Spinal cord (tissue), 10 donors: Measurements from ENCODE around the gene STX8. TPM values are rescaled to one million over a fixed set of nuclear protein-coding genes. Genes with fewer than 3 reads are reported as not detected.

Experiments used
- DNase-seq, 6 donors: peaks; one replicate each; pipeline versions ENCODE4 v3.0.0 to v3.0.0-alpha.2; 2013 to 2015; ENCODE audit warnings: low spot score in 6 of 6, low read depth in 4 of 6
- H3K27ac ChIP-seq: one replicate; pipeline ENCODE4 v1.5.1; 2013; ENCODE audit warnings: low read depth, low read length, control low read depth
- H3K27me3 ChIP-seq: one replicate; pipeline ENCODE4 v1.6.1; 2013; ENCODE audit warnings: low read length; ENCODE audit not compliant: control insufficient read depth, insufficient read depth
- H3K36me3 ChIP-seq: one replicate; pipeline ENCODE4 v1.6.1; 2013; ENCODE audit warnings: low read length; ENCODE audit not compliant: control insufficient read depth, insufficient read depth
- H3K4me1 ChIP-seq: one replicate; pipeline ENCODE4 v1.6.1; 2013; ENCODE audit warnings: low read length; ENCODE audit not compliant: control insufficient read depth, insufficient read depth
- H3K4me3 ChIP-seq: one replicate; pipeline ENCODE4 v1.5.1; 2013; ENCODE audit warnings: low read depth, low read length, control low read depth
- H3K9me3 ChIP-seq: one replicate; pipeline ENCODE4 v1.6.1; 2013; ENCODE audit warnings: low read length; ENCODE audit not compliant: control insufficient read depth, insufficient read depth
- WGBS: methylation state at CpG from one replicate; pipeline ENCODE4 v1.1.5; 2013; ENCODE audit warnings: missing lambda C conversion rate; ENCODE audit not compliant: insufficient coverage; 5-methylcytosine and 5-hydroxymethylcytosine counted together
- polyA plus RNA-seq, 2 donors: library from polyadenylated mRNA; unstranded; fragments of 120-200 nt; gene quantifications; one replicate each; pipeline ENCODE4 v1.2.1, GENCODE V29; 2013; ENCODE audit not compliant: insufficient read length in 2 of 2
- total RNA-seq, 2 donors: library from RNA; depleted of rRNA in 1 of 2; stranded (reverse); fragments of 120-200 nt in 1 of 2; fragments of >200 nt in 1 of 2; gene quantifications; one replicate each; pipeline versions ENCODE4 v1.2.3 to v1.2.4, GENCODE V29; 2013 to 2014
- donor health status: healthy.

The STX8 gene
- total and polyA plus RNA-seq, 4 donors: 55.5 to 89.2 (median 63.2) TPM

DNA sequence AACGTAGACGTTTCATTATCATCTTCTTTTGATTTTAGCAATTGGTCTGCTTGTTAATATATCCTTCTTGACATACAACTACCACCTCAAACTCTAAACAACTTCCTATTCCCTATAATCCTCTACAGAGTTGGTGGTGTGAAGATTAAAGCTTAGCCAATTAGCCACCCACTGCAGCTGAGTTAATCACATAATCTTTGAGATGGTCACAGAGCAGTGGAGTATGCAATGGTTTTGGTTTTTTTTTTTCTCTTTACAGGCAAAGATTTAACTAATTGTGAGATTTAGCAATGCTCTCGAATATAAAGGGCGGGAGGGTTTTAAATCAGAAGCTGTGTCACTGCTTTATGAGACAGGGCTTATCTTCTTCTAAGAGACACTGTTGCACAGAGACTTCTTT is 37.0 kb downstream of the STX8 start:
- Histone ChIP-seq H3K4me1 (no peaks in the 10 kb centered on the region), H3K9me3 (no peaks in the 10 kb centered on the region), H3K27me3 (no peaks in the 10 kb centered on the region), H3K4me3 (no peak overlapping the region), H3K36me3 (no peaks in the 10 kb centered on the region), H3K27ac (no peak overlapping the region)
- no CpG with 5 or more reads among the region's 4 CpGs for WGBS
- no peak for DNase-seq

DNA sequence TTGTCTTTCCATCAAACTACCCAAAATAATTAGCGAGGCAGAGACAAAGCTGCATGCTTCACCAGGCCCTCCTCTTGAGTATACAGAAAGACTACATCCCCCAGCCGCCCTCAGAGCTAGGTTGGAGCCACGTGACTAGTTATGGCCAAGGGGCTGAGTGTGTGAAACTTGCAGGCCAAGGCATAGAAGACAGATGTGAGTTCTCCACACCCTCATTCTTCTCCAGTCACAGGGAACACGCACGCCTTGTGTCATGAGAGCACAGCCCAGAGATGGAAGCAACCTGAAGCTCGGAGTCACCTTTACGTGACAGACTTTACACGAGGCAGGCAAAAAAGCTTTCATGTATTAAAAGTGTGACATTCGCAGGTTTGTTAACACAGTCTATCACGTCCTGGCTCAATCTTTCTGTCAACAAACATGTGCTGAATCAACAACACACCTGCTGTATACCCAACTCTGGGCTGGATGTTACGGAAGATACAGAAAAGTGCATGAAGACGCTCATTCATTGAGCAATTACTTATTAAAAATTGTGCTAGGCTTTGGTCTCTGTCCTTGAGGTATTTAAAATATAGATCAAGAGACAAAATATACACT is 38.3 kb downstream of the STX8 start:
- H3K36me3 ChIP-seq: no peaks in the 10 kb centered on the region
- DNase-seq: no peak
- no peak overlapping the region for H3K27ac ChIP-seq
- H3K4me3 ChIP-seq: no peak overlapping the region
- H3K4me1 ChIP-seq: no peaks in the 10 kb centered on the region
- H3K27me3 ChIP-seq: no peaks in the 10 kb centered on the region
- WGBS: 99% methylated on average over 10 of the region's 12 CpGs
- H3K9me3 ChIP-seq: no peaks in the 10 kb centered on the region

DNA sequence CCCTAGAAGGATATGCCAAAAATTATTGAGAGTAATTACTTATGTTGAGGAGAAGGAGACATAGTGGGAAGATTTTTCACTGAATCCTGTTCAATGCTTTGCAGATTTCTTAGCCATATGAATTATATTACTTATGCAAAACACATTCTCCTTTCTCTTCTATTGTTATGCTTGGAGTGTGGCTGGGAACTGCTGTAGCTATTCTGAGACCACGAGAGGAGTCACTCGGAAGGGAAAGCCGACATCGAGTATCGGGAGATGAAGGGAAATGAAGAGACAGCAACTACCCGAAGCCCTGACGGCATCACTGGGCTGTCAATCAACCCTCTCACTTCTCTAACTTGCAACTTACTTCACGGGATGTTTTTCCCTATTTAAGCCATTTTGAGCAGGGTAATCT is 39.6 kb downstream of the STX8 start:
- peak in 2 of 6 donors; percentile 19 to 58 for DNase-seq
- WGBS: 80% methylated on average over 1 of the region's 8 CpGs

DNA sequence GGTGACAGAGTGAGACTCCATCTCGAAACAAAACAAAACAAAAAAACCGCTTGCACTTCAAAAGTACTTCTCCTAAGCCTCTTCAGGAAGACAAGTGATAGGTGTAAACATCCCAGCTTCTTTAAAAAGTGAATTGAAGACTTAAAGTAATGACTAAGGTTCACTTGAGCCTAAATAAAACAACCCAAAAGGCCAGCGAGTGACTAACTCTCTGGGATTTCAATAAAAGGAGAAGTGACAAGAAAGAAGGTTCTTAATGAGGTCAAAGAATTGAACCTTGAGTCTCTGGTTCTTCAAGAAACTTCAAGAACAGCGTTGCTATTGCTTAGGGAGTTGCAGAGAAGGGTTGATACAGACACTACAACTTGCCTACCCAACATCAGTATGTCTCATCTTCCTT is 42.2 kb downstream of the STX8 start:
- DNase-seq: no peak
- Histone ChIP-seq H3K4me1 (no peaks in the 10 kb centered on the region), H3K9me3 (no peaks in the 10 kb centered on the region), H3K27me3 (no peaks in the 10 kb centered on the region), H3K27ac (no peak overlapping the region), H3K4me3 (no peak overlapping the region), H3K36me3 (no peaks in the 10 kb centered on the region)
- no CpG with 5 or more reads among the region's 4 CpGs for WGBS

More for the DNA sequence above, 39.6 kb downstream of the STX8 start:
- H3K36me3 ChIP-seq: no peaks in the 10 kb centered on the region
- H3K4me3 ChIP-seq: no peak overlapping the region
- H3K27ac ChIP-seq: no peak overlapping the region
- no peaks in the 10 kb centered on the region for H3K4me1 ChIP-seq
- no peaks in the 10 kb centered on the region for H3K27me3 ChIP-seq
- H3K9me3 ChIP-seq: no peaks in the 10 kb centered on the region

DNA sequence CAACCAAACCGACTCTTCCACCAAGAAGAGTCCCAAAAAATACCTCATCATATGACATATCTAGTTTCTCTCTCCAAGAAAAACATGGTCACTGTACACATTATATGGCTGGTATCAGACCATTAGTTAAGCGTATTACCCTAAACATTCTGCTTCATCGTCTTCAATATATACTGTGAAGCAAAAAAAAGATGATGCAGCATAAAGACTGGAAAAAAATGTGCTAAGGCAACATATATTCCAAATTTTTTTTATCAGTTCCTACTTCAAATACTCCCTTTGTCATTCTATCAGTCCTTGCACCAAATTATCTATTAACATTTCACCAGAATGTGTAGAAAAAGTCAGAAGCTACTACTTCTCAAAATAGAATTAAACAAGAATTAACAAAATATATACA is 42.9 kb downstream of the STX8 start:
- DNase-seq: no peak
- H3K36me3 ChIP-seq: no peaks in the 10 kb centered on the region
- 100% methylated on average over 1 of the region's 3 CpGs for WGBS
- no peaks in the 10 kb centered on the region for H3K27me3 ChIP-seq
- no peak overlapping the region for H3K27ac ChIP-seq
- H3K4me1 ChIP-seq: no peaks in the 10 kb centered on the region
- H3K4me3 ChIP-seq: no peak overlapping the region
- no peaks in the 10 kb centered on the region for H3K9me3 ChIP-seq

DNA sequence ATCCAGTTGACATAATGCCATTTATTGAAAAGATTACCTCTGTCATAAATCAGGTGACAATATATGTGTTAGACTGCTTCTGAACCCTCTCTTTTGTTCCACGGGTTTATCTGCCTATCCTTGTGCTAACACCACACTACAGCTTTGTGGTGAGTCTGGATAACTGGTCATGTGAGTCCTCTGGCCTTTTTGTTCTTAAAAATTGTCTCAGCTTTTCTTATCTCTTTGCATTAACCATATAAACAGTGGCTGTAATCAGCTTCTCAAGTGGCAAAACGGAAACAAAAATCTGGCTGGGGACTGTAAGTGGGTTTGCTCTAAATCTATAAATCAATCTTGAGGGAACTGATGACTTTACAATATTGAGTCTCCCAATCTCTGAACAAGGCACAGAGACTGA is 44.6 kb downstream of the STX8 start:
- WGBS: no CpG with 5 or more reads among the region's 2 CpGs
- Histone ChIP-seq H3K27ac (no peak overlapping the region), H3K4me3 (no peak overlapping the region)

DNA sequence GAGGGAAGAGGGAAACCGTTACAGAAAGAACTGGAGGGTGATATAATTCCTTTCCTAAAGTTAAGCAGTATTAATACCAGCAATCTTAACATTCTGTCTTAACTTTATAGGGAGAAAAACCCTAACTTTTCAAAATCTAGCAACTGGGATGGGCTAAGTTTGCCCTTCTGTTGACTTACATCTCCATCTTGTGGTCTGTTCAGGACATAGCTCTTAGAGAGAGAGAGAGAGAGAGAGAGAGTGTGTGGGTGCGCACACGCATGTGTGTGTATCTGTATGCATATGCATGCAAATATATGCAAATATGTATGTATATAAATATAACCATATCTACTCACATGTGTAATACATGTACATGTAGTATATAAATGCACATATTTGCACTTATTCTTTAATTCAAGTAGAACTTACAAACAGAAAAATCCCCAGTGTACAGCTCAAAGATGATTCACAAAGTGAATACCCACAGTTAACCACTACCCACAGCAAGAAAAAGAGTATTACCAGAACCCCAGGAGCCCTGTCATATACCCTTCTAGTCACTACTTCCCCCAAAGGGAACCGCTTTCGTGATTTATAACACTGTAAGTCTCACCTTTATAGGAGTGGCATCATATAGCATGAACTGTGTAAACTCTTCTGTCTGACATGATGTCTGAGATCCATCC is 46.5 kb downstream of the STX8 start:
- WGBS: no CpG with 5 or more reads among the region's 5 CpGs
- no peak overlapping the region for H3K27ac ChIP-seq
- peak in 4 of 6 donors; percentile 26 to 84 (median 46) for DNase-seq
- H3K4me3 ChIP-seq: no peak overlapping the region
- no peaks in the 10 kb centered on the region for H3K36me3 ChIP-seq
- no peaks in the 10 kb centered on the region for H3K9me3 ChIP-seq
- no peaks in the 10 kb centered on the region for H3K4me1 ChIP-seq
- no peaks in the 10 kb centered on the region for H3K27me3 ChIP-seq

More for the DNA sequence above, 44.6 kb downstream of the STX8 start:
- H3K4me1 ChIP-seq: no peaks in the 10 kb centered on the region
- H3K9me3 ChIP-seq: no peaks in the 10 kb centered on the region
- no peaks in the 10 kb centered on the region for H3K27me3 ChIP-seq
- no peaks in the 10 kb centered on the region for H3K36me3 ChIP-seq
- DNase-seq: no peak

DNA sequence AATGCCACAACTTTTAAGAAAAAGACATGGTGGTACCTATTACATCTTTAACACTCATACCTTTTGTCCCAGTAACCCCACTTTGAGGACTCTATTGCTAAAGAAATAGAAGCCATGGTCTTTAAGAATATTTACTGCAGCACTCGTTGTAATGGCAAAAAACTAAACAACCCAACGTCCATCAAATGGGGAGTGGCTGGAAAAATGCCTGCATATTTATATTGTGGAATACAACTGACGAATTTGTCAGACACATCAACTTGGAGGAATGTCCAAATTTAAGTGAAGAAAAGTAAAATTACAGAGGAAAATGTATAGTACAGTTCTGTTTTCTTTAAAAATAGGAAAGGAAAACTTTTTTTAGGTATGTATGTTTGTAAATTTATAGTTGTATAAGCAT is 47.8 kb downstream of the STX8 start:
- Histone ChIP-seq H3K9me3 (no peaks in the 10 kb centered on the region), H3K4me3 (no peak overlapping the region), H3K4me1 (no peaks in the 10 kb centered on the region), H3K36me3 (no peaks in the 10 kb centered on the region), H3K27me3 (no peaks in the 10 kb centered on the region), H3K27ac (no peak overlapping the region)
- no peak for DNase-seq
- 100% methylated on average over 1 of the region's 3 CpGs for WGBS

DNA sequence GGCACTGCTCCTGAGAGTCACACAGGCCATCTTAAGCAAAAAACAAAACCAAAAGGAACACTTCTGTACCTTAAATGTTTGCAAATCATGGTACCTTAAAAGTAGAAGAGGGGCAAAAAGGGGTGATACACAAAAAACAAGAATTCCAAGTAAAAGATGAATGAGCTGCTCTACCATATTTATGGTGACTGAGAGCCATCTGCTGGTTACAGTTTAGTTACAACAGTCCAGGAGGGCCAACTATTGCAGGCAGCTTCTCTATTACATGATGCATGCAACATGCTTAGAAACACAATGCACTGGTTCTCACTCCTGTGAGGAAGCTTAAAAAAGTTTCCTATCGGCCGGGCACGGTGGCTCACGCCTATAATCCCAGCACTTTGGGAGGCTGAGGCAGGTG is 53.5 kb downstream of the STX8 start:
- DNase-seq: peak; percentile 42 to 94 (median 63)
- Histone ChIP-seq H3K4me3 (no peak overlapping the region), H3K4me1 (peaks cover 3% of the 10 kb centered on the region)

DNA sequence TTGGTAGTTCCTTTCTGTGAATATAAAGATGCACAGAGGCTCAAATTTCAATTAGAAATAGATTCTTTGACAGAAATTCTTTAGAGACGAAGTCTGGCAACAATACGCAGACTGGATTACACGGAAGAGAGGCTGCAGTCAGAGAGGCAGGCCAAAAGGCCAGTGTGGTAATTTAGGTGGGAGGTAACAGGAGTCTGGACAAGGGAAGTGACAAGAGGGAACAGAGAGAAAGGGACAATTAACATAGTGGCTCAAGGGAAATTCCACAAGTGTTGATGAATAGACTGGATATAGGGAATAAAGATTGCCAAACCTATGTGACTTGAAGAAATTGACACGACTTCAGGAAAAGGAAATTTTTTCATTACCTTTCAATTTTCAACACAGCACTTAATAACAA is 54.6 kb downstream of the STX8 start:
- H3K4me1 ChIP-seq: peaks cover 3% of the 10 kb centered on the region

More for the DNA sequence above, 53.5 kb downstream of the STX8 start:
- Histone ChIP-seq H3K36me3 (no peaks in the 10 kb centered on the region), H3K27me3 (no peaks in the 10 kb centered on the region), H3K9me3 (no peaks in the 10 kb centered on the region), H3K27ac (no peak overlapping the region)
- WGBS: no CpG with 5 or more reads among the region's 4 CpGs

More for the DNA sequence above, 54.6 kb downstream of the STX8 start:
- DNase-seq: peak in 1 of 6 donors; percentile 14
- no peaks in the 10 kb centered on the region for H3K36me3 ChIP-seq
- no peaks in the 10 kb centered on the region for H3K9me3 ChIP-seq
- no peak overlapping the region for H3K4me3 ChIP-seq
- no peaks in the 10 kb centered on the region for H3K27me3 ChIP-seq
- no peak overlapping the region for H3K27ac ChIP-seq
- WGBS: 61% methylated on average over 3 of the region's 4 CpGs
